Non-pigmented ciliary epithelial cell (primary cell): Measurements from ENCODE around the gene ITPRID2.

ENCODE experiments used
- DNase-seq: peaks from one replicate; pipeline ENCODE4 v3.0.0-alpha.2; 2010; ENCODE audit warnings: low read depth

The ITPRID2 gene

DNA sequence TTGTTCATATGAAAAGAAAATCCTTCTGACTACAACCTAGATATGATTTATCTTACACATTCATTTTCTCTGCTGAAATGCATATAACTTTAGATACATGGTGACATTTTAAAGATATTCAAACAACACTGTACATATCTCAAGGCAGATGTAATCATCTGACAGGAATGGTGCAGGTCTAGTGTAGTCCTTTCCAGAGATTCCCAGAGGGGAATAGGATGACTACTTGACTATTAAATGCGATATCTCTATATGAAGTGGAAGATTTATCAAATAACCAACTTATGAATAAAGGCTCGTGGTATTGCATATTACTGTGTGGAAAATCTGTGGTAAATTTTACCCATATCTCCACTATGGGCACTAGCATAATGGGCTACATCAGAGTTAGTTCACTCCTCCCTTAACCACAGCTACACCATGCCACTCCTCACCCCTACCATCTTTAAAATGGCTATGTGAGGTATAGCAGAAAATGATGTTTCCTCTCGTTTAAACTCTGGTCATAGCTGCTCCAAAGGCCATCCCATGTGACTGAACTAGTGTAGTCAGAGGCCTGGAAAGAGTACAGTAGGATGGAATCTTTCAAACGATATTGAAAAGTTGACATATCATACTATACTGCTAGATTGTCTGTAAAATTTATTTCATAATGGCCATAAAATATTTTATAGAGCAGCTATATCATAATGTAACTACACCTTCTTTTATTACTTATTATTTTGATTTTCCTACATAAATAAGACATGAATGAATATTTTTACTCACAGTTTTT is 9.1 kb upstream of the ITPRID2 start:
- DNase-seq = no peak

- no peak for DNase-seq
These were observed 6.9 kb upstream of the ITPRID2 start for GRCh38 chr2:181884601-181885000.

GRCh38 chr2:181885096-181885495 is 6.4 kb upstream of the ITPRID2 start:
- DNase-seq = no peak

DNA sequence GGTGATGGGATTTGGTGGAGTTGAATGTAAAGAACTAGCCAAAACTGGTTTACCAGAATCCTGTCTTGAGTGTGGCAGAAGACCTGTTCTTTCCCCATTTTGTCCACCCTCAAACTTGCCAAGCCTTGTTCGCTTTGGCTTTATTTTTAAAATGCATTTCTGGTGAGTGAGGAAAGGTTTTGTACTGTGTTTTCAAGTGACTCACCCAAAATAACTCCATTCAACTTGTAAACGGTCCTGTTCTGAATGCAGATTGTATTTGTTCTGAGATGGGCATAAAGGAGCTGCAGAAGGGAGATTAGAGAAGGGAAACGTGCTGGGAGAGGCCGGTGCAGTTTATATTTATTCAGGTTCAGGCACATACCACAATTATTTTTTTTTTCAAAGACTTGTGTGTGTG is 5.3 kb upstream of the ITPRID2 start:
- DNase-seq = no peak

GRCh38 chr2:181887045-181887444 is 4.5 kb upstream of the ITPRID2 start:
- DNase-seq = no peak

- no peak for DNase-seq
These were observed 1.8 kb upstream of the ITPRID2 start for GRCh38 chr2:181889776-181890175.

DNA sequence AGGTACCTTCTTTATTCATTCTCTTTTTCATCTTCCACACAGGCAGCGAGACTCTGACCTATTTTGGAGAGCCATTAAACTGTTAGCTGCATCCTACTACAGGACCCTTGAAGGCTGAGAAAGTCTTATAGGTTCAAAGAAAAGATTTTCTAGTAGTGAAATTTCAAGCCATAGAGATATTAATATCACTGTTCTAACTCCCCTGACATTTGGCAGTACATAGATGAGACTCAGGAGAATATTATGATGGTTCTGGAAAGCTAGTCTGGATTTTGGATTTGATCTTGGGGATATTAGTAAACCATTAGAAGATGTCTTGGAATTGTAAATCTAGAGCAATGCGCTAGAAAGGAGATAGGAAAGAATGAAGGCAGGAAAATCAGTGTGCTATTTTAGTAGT is 1.3 kb upstream of the ITPRID2 start:
- no peak for DNase-seq

DNA sequence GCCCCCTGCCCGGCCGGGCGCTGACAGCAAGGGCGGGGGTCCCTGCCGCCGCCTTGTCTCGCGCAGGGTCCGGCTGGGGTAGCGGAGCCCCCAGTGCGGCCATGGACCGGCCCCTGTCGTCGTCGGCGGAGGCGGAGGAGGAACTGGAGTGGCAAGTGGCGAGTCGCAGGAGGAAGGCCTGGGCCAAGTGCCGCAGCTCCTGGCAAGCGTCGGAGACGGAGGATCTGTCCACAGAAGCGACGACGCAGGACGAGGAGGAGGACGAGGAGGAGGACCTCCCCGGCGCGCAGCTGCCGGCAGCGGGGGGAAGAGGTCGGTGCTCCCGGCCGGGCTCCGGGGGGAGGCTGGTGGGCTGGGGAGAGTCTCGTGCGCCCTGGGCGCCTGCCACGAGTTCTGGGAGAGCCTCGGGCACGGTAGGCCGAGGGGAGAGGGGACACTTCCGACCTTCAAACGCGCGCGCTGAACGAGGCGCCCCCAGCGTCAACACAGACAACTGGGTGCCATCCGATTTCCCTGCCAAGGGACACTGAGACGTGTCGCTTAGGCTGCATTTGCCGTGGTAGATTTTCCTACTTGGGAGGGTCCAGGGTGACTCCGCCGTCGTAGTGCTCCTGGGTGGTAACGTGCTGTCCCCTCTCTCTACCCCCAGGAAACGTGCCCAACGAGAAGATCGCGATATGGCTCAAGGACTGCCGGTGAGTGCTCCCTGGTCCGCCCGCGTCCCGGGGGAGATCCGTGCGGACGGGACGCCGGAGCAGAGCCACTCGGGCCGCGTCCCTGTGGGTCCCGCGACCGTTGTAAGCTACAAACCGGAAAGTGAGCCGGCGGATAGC is 652 bp downstream of the ITPRID2 start:
- no peak for DNase-seq

DNA sequence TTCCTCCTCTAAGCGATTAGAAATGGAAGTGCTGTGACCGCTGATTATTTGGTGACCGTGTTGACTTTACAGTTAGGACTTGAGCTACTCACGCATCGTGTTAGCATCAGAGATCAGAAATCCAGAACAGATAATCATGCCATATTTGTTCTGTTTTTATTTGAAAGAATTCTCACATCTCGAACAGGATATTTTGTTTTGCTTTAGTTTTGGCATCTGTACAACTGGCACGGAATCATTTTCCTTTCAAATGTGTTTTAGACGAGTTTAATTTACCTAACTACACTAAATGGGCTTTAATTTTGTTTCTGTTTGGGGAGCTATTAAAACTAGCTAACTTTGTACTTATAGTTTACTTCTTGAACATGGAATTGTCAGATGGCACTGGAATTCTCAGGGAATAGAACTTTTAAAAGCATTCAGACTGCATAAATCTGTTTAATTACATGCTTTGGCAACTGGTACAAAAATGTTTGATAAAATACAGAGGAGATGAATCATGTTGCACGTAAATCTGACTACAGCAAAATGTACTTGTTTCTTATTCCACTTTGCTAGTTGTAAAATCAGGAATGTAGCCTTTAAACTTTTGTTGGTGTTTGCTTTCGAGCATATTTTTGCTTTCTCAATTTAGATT is 1.4 kb downstream of the ITPRID2 start:
- no peak for DNase-seq

GRCh38 chr2:181894381-181894780 is 2.9 kb downstream of the ITPRID2 start:
- DNase-seq = no peak

- no peak for DNase-seq
These were observed 4.3 kb downstream of the ITPRID2 start for GRCh38 chr2:181895818-181896217.

GRCh38 chr2:181896286-181896685 is 4.8 kb downstream of the ITPRID2 start:
- no peak for DNase-seq

DNA sequence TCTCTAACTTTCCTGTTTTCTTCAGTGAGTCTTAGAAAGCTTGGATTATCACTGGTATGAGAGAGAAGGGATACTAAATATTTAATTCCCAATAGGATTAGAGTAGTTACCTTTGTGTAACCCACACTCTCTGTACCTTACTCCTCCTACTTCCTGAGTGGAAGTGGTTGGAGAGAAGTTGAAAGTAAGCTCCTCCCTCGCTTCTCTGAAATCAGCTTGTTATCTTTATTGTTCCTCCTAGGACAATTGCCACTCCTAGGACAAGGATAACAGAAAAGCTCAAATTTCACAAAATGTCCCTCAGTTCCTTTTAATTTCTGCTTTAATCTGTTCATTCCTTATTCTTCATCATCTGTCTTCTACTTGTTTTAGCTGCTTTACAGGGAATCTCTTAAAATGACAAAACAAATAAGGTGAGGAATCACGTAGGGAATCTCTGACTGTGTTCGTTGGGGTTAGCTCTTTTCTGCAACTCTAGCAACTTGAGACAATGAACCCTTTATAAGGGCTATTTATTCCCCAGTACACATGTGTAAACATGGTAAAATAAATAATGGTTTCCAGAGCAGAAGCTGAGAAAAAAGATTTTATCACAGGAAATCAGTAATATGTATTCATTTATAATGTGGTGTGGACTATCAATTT is 8.6 kb downstream of the ITPRID2 start:
- DNase-seq = no peak

GRCh38 chr2:181902625-181903024 is 11.1 kb downstream of the ITPRID2 start:
- no peak for DNase-seq

DNA sequence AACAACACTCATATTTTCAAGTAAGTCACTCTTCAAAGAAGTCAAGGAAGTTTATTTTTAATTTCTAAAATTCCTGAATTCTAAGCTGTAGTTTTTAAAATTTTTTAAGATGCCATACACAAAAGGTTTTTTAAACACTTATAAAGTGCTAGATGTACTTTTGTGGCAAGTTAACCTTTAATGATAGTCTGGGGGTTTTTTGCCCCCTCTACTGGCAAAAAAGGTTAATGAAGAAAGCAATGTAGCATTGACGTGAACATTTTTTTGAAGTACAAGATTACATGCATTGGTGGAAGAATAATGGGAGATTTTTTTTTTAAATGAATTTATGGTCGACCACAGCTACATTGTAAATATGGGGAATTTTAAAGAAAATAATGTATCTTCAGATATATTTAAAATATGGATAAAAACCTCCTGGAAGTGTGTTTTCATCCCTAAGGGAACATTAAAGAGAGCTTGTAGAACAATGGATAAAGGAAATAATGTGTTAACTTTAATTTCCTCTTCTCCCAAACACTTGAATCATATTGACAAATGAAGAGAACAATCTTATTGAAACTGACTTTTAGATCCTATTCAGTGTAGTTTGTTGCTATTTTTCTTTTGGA is 12.6 kb downstream of the ITPRID2 start:
- no peak for DNase-seq

DNA sequence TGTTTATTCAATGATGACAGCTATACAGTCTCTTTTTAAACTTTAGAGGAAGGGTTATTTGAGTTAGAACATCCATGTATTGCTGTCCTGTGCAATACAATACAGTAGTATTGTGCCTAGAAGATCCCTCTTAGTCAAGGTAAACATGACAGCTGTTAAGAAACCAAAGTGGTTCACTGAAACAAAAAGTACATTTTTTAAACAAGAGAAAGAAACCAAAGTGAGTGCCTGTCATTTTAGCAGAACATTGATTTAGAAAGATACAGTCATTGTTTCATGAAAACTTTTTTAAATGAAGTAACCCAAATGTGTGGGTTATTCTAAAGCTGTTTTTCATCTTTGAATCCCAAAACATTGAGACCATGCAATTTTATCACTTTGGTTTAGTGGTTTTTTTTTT is 15.5 kb downstream of the ITPRID2 start:
- no peak for DNase-seq

DNA sequence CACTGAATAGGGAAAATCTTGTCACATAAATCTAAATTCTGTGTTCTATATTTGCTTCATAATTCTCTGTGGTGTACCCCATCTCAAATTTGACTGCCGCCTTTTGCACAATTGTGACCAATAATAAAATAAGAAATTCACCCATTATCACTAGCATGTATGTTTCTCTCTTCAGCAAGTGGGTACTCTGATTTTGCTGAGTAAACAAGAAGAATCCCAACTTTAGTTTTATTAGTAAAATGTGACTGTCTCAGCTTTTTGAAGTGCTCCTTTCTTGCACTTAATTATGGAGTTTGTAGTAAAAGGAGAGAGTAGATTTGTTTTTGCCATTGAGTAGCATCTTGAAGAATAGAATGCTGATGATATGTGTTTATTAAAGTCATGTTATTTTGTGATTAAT is 16.1 kb downstream of the ITPRID2 start:
- no peak for DNase-seq

DNA sequence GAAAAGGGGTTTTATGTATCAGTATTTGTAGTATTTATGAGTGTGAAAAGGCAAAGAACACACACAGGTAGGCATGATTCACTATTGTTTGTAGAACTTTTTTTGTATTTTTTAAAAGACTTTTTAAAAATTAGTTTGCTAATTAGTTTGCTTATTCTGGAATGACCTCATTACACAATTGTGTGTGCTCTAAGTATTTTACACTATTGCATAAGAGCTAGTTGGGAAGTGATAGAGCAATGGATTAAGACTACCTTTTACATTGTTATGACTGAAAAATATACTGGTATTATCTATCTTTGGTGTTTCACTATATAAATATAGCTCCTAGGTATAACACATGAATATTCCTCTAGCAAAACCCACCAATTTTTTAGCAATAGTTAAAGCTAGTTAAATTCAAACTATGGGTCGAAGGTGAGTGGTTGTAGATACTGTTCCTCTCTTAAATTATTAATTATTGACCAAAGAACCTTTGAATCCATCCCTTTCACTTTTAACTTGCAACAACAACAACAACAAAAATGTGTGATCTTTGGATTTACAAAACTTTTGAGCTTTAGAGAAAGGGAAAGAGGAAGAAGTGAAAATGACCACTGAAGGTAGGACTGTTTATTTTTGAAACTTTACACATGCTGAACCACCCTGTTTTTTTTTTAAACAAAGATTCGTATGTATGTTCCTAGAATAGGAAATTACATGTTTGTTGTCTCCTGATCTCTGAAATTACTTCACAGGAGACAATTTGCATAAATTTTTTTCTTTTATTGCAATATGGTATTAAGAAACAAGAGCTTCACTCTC is 18.7 kb downstream of the ITPRID2 start:
- DNase-seq = no peak

DNA sequence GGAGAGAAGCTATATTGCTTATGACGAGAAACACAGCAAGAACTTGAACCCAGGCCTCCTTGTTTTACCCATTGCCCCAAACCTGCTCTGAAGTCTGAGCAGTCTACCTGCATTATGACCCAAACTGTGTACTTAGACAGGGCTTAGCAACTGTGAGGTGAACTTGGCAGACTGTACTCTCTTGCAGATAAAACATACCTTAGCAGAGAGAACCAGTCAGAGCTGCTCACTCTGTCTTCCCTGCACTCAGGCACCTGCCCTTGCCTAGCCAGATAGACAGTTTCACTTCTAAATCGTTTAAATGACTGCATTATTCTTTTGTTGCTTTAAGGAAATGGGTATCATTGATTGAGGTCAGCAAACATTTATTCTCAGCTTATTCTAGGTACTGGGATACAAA is 20.3 kb downstream of the ITPRID2 start:
- no peak for DNase-seq

DNA sequence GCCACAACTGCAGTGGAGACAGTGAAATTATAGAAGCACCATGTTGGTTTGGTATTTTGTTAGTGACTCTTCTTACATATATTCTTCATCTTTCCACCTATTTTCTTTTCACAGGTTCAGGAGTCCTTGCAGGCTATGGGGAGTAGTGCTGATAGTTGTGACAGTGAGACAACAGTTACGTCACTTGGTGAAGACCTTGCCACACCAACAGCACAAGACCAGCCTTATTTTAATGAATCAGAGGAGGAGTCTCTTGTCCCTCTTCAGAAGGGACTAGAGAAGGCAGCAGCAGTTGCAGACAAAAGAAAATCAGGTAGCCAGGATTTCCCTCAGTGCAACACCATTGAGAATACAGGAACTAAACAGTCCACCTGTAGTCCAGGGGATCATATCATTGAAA is 23.6 kb downstream of the ITPRID2 start:
- DNase-seq = no peak
